Right ventricle myocardium superior (tissue), 1 donor: ENCODE measurements around the gene FAXC. TPM values are rescaled to one million over a fixed set of nuclear protein-coding genes. Genes with fewer than 3 reads are reported as not detected.
"Not testable (repeated sequence)": the region's sequence is repeated elsewhere in the genome, so short reads cannot be mapped to it uniquely, and the experiment has no call there.

Source experiments
- ATAC-seq: fragments of 200-7000 bp; cut with Tn5 transposase; one replicate; pipeline ENCODE4 v1.9.1; 2020; ENCODE audit warnings: mild to moderate bottlenecking; ENCODE audit not compliant: poor library complexity
- DNase-seq: peaks from one replicate; pipeline ENCODE4 v3.0.0-alpha.2; 2020
- intact Hi-C: fragments of 100-400 bp; cut with DNase I; formaldehyde crosslinking; loops from one replicate; pipeline ENCODE4 v1.11.2; 2022
- total RNA-seq: library from RNA; stranded (reverse); fragmentation: NEBNext Ultra II Directional; extraction: Animal tissue kit (Norgen Biotek cat#: 25700); gene quantifications from one replicate; pipeline ENCODE4 v1.2.1, GENCODE V29; 2021
- donor health status: DM: no; HTN: yes; CAD: no; lungs with severe emphysema.

The FAXC gene
- total RNA-seq, 1 donor from 2014 or later, result not detected

DNA sequence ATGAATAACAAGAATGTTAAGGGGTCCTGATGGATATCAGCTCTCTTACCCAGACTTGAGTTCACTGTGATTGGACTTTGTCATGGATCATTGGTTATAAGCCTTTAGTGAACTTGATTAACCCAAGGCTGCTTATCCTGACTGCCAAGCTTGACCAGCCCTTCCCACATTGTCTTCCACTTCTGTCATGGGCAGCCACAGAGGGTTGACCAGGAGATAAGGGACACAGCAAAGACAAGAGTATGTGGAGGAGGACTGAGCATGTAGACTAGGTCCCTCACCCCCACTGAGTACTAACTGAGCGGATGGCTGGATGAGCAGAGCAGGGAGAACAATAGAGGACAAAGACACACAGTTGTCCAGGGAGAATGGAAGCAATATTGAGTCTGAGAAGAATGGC, 52.5 kb downstream of the FAXC start:
- intact Hi-C loops, result no loop called here
- ATAC-seq, result no peak
- DNase-seq, result no peak

DNA sequence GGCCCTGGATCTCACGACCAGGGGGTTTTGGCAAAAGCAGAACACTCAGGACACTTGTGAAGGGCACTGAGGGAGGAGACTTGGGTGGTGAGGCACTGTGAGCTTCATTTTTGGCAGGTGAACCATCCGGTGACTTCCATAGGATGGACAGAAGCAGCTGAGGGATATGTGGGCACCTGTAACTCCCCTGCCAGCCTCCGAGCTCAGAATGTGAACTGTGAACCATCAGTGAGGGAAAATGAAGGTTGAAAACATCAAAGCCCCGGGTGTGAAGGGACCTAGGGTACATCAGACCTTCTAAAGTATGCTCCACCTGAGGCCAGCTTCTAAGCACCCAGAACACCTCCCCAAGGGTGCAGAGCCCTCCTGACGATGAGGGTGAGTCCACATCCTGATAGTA, 53.2 kb downstream of the FAXC start:
- intact Hi-C loops, result no loop called here
- no peak for DNase-seq
- ATAC-seq, result no peak

DNA sequence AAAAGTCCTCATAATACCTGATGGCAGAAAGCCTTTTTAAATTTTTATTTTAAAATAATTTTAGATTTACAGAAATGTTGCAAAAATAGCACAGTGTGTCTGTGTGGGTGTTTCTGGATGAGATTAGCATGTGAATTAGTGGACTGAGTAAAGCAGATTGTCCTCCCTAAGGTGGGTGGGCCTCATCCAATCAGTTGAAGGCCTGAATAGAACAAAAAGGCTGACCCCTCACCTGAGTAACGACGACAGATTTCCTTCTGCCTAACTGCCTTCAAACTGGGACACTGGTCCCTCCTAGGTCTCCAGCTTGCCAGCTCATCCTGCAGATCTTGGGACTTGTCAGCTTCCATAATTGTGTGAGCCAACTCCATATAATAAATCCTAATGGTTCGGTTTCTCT, 54.2 kb downstream of the FAXC start:
- DNase-seq (no peak), ATAC-seq (no peak)
- intact Hi-C loops, result no loop called here

DNA sequence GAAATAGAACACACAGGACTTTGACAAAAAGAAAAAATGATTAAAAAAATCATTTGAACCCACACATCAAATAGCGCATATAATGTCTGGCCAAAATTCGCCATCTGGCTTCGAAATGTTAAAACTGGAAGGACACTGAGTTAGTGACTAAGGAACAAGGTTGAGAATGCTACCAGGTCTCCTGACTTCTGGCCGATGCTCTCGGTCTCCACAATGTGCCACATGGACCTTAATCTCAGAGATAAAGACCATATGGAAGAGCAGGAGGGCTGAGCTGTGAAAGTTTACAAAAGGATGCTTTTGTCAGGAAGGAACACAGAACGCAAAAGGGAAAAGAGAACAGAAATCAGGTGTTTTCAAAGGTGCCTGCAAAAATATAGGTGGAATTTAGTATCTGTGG, 54.7 kb downstream of the FAXC start:
- ATAC-seq (no peak), DNase-seq (no peak)
- intact Hi-C loops, result no loop called here

DNA sequence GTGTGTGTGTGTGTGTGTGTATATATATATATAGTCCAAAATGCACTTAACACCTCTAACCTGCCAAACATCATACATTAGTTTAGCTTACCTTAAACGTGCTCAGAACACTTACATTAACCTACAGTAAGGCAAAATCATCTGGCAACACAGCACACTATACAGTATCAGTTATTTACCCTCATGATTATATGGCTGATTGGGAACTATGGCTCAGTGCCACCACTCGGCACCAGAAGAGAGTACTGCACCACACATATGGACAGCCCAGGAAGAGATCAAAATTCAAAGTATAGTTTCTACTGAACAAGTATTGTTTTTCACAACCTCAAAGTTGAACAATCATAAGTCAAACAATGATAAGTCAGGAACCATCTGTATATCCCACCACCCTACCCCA, 59.8 kb downstream of the FAXC start:
- DNase-seq, result no peak
- no peak for ATAC-seq
- intact Hi-C loops, result no loop called here

DNA sequence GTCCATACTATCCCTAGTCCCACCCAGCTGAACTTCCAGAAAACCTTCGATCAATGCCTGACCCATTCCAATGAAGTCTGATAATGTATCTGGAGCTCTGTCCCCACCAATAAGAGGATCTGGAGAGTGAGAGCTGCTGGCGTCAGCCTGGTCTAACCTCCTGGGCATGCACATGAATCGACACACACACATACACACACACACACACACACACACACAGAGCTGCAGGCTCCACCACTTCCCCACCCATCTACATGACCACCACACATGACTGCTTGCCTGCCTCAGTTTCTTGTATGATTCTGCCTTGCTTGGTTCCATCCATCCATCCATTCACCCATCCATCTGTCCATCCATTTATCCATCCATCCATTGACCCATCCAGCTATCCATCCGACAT, 60.8 kb downstream of the FAXC start:
- intact Hi-C loops, result no loop called here
- ATAC-seq (no peak), DNase-seq (no peak)

DNA sequence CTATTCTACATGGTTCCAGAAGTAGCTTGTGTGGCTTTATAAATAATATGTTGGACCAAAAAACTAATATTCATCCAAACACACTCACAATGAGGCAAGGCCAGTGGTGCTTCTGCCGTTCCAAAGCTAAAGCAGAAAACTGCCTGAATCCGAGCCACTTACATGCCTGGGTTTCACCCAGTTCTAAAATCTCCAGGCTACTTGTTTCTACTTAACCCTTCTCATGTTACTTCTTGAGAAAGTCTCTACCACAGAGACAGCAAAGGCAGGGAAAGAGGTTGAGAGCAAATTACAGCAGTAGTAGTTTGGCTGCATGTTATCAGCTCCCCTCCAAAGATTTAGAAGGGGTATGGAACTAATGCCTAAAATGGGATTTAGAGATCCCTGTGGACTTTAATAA, 62.0 kb downstream of the FAXC start:
- ATAC-seq (no peak), DNase-seq (no peak)
- intact Hi-C loops, result no loop called here

DNA sequence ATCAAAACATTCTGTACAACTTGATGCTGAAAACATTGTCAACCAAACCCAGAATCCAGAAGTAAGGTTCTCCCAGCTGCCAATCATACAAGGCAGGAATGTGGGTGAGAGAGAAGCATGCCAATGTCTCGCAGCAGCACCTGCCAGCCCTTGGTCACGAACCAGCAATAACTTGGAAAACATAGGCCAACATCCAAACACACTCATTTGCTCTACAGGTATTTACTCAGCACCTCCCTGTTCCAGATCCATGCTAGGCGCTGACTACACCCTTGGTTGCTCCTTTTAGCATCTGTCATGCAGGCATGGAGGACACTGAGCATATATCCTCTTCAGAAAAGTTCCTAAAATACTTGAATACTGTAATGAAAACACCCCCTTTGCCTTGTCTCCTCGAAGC, 63.6 kb downstream of the FAXC start:
- ATAC-seq, result no peak
- intact Hi-C loops, result no loop called here
- no peak for DNase-seq

DNA sequence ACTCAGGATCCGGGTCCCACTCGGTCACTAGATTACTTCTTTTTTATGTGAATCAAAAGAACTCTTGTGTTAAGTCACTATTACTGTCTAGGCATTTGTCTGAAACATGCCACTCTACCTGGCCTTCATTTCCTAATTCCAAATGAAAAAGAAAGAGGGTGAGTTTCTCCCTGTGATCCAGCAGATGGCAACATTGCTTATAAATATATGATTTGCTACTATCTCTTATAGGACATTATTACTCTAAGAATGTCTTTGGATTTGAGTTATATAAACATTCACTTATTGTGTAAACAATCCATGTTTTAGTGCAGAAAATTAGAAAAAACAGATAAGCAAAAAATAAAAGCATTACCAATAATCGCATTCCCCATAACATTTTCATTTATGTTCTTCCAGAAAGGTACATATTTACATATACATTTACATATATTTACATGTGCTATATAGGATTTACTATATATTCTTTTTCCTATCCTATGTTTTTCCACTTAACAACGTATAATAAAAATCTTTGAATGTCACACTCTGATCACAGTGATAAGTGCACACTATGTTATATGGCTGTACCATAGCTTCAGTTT, 66.9 kb downstream of the FAXC start:
- intact Hi-C loops, result no loop called here
- no peak for ATAC-seq
- DNase-seq, result no peak

DNA sequence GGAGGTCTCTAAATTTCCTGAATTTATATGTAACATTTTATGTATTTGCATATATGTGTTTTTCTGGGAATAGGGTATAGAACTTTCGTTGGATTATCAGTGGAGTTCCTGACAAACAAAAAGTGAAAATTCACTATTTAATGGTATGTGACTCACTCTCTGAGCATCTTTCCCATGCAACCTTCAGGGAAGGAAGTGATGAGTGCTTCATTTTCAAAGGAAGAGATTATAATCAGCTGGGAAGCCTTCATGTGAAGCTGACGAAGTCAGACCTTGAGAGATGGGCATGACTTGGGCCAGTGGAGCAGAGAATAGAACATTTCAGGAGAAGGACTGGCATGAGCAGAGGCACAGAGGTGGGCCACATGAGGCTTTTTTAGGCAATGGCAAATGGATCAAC, 72.7 kb downstream of the FAXC start:
- no peak for ATAC-seq
- intact Hi-C loops, result no loop called here
- DNase-seq, result no peak

DNA sequence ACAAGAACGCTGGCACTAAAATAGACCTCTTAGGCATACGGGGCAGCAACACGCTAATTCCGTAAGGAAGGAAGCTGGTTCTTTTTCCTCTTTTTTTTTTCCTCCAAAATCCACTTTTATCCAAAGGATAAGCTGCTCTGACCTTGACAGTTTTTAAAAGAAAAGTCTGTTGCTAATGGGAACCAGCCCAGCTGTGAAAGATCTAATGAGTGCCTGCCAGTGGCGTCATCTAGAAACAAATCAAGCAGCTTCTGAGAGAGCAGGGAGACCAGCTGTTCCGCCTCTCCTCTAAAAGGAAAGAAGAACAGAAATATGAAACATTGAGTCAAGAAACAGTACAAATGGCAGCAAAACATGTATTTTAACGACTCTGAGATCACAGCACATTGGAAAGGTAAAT, 78.6 kb downstream of the FAXC start:
- no peak for ATAC-seq
- DNase-seq, result no peak
- intact Hi-C loops, result no loop called here

DNA sequence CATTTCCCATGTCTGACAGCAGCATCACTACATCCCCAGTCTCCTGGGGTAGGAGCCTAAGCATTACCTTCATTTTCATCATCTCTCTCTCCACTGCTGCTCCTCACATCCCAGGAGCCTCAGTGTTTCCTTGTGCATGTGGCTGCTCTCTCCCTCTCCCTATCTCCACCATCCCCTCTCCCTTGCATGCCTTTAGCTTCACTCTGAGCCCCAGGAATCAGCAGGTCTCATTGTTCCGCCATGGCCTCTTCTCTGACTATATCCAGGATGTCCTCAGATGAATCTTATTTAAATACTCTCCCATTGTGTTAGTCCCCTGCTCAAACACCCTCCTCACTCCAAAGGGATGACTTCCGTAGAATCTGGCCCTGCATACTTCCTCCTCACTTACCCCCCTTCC, 79.4 kb downstream of the FAXC start:
- no peak for DNase-seq
- no peak for ATAC-seq
- intact Hi-C loops, result no loop called here

DNA sequence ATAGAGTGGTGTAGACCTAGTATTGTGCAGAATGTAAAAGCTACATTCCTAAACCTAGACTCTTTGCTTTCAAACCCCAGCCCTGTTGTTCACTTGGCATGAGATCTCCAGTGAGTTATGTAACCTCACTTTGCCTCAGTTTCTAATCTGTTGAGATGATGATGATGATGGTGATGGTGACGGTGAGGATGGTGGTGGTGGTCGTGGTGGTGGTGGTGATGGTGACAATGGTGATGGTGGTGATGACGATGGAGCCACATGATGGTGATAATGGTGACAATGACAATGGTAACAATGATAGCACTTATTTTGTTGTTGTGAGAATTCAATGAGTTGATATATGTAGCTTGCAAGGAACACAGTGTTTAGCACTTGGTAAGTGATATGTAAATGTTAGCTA, 80.3 kb downstream of the FAXC start:
- no peak for DNase-seq
- intact Hi-C loops, result no loop called here
- ATAC-seq, result no peak

DNA sequence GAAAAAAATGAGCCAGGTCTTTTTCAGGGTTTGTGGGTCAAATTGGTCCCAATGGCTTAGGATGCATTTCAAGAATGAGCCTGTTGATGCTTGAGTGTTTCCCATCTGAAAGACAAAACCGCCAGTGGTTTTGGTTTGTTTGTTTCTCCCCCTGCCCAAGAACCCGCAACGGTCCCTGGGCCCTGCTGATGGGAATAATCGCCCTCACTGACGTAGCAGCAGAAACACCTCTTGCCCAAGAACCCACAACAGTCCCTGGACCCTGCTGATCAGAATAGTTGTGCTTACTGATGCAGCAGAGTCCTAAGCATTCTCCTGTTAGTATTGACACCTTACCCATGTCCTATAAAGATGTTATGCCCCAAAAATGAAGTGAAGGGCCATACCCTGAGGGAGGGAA, 82.5 kb downstream of the FAXC start:
- DNase-seq, intact Hi-C loops, ATAC-seq: not testable (repeated sequence)

DNA sequence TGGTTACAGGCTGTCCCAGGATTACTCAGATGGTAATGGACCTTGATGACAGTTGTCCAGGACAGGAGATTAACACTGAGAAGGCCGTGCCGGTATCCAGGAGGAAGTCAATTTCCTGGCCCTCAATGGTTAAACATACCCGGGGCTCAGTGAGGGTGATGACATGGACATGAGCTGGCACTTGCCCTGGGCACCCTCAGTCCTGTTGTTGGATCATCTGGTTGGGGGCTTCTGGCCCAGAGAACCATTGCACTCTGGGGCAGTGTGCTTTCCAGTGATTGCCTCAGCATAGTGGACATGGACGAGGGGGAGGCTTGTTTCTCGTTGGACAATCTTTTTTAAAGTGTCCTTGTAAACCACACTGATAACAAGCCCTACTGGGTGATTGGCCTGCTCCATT, 84.0 kb downstream of the FAXC start:
- intact Hi-C loops, ATAC-seq, DNase-seq: not testable (repeated sequence)

DNA sequence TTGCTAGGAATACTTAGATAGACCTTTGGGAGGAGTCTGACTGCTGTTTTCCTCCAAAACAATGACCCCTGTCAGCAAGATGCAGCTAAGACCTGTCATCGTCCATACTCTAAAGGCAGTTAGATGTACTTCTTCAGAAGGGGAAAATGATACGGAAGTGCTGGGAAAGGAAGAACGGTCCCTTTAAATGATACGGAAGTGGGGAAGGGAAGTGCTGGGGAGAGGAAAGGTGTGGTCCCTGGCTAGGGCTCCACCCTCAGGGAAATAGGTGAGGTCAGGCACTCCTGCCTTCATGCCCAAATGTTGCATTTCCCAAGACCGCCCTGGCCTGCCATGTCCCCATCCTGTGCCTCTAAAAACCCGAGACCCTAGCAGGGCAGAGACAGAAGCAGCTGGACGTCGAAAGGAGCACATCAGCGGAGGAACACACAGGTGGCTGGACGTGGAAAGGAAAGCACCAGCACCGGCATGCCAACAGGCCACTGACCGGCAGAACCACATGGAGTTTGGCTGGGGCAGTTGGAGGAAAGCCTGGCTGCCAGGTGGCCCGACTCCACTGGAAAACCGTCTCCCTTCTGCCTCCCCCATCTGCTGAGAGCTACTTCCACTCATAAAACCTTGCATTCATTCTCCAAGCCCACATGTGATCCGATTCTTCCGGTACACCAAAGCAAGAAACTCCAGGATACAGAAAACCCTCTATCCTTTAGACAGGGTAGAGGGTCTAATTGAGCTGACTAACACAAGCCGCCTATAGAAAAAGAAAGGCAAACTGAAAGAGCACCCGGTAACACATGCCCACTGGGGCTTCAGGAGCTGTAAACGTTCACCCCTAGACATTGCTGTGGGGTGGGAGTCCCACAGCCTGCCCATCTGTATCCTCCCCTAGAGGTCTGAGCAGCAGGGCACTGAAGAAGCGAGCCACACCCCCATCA, 94.6 kb downstream of the FAXC start:
- intact Hi-C loops, result no loop called here
- DNase-seq (no peak), ATAC-seq (no peak)

DNA sequence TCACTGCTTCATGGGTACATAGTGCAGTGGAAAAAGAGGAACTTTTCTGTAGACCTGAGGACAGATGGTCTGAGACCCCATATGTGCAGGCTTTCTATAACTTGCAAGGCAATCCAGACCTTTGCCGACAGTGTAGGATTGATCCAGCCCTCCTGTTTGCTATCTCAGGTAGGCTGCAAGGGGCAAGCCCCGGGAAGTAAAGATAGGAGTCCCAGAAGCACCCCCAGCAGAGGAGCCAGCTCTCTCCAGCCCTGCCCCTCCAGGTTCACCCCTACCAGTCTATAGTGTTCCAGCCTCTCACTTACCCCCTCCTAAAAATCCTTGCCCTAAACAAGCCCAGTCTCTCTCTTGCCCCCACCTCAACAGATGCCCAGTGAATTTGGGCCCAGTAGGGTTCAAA, 96.2 kb downstream of the FAXC start:
- DNase-seq (no peak), ATAC-seq (no peak)
- intact Hi-C loops, result no loop called here

DNA sequence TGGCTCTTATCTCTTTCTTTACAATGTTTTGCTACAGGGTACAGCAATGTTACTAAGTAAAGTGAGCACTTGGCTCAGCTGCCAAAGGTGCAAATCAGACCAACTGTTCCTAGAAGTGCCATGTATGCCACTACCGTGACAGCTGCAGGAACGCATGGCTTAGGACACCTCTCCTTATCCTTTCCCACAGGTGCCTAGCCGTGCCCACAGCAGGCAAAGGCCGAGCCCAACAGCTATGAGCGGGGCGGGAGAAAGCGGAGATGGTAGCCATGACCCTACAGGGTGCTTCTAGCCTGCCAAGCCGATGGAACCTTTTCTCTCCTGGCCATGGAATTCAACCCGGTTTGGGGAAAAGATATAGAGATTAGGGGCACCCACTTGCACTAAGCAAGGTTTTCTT, 97.1 kb downstream of the FAXC start:
- ATAC-seq, result no peak
- intact Hi-C loops, result no loop called here
- DNase-seq, result no peak

DNA sequence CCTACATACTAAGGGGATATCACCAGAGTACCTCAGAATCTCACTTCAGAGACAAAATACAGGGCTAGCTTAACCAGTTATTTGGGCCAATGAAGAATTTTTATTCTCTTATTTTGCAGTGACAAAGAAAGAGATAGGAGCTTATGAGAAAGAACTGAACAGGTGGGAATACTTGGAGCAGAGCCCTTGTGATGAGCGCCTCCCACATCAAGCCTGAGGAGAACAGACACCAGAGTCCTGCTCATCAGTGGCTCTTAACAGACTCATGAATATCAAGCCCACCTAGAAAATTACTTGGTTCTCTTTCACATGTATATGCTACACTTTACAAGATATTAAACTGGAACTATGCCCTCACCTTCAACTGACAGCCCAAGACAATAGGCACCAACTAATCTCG, 99.0 kb downstream of the FAXC start:
- DNase-seq (no peak), ATAC-seq (no peak)
- intact Hi-C loops, result no loop called here

DNA sequence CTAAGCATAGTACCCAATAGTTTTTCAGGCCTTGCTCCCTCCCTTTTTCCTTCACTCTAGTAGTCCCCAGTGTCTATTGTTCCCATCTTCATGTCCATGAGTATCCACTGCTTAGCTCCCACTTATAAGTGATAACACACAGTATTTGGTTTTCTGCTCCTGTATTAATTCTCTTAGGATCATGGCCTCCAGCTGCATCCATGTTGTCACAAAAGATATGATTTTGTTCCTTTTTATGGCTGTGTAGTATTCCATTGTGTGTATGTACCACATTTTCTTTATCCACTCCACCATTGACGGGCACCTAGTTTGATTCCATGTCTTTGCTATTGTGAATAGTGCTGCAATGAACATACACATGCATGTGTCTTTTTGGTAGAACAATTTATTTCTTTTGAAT, 102.9 kb downstream of the FAXC start:
- ATAC-seq (no peak), DNase-seq (no peak)
- intact Hi-C loops, result no loop called here
